ENCODE results near the gene CRYM.
"Not testable (repeated sequence)": the region's sequence is repeated elsewhere in the genome, so short reads cannot be mapped to it uniquely, and the experiment has no call there.

CRYM gene

DNA sequence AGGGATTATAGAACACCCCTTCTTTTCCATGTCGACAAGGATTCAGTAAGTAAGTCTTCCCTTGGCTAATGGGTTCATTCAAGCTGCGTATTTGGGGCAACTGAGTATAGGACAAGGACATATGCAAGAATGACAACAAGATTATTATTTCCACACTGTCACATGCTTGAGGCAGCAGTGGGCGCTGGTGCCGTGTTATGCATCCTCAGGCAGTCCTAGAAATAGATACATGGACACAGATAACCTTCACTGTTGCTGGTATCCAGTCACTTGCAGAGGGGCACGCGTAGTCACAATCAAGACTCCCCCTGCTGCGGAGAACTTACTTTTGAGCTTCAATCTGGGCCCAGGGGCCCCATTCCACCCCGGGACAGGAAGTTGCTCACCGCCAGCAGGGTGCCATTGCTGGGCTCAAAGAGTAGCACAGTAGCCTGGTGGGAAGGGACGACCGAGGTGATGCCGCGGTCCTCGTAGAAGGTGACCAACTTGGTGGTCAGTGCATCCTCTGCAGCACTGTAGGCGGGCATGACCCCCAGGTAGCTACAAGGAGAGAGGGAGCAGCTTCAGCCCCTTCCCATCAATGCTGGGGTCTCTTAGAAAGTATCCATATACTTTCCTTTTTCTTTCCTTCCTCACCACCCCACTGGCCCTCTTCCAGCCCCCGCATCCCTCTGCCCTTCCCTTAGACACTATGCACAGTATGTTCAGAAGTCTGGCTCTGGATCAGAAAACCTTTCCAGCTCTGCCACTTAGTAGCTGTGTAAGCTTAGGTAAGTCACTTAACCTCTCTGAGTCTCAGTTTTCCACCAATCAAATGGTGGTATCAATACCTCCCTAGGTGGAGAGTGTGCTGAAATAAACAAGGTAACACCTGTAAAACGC is 804 bp downstream of the CRYM start:
- no peak for DNase-seq

DNA sequence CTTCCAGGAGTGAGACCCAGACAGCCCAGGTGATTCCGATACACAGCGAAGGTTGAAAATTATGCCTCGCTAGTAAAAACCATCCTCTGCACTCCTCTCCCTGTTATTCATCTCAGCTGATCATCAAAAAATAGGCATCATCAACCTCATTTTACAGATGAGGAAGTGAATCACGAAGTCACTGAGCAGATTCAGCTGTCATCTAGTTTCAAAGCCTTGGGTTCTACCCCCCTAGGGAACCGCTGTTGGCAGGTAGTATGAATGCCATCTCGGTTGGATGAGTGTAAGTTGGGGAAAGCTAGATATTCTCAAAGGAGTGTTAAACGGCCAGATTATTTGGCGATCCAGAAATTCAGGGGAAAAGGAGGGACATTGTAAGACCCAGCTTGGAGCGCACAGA is 2.0 kb downstream of the CRYM start:
- no peak for DNase-seq

DNA sequence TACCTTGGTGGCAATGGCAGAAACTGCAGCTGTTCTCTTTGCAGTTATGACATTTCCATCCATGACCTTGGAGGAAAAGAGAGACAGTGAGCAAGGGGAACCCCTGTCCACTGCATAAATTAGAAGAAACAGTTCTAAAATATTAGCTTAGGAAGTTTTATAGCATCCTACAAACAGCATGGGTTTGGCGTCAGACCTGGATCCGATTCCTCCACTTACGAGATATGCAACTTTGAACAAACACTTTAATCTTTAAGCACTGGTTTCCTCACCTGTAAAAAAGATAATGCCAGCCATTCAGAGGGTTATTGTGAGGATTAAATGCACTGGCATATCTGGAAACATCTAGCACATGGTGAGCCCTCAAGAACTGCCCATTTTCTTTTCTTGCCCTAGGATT is 2.6 kb downstream of the CRYM start:
- no peak for DNase-seq

DNA sequence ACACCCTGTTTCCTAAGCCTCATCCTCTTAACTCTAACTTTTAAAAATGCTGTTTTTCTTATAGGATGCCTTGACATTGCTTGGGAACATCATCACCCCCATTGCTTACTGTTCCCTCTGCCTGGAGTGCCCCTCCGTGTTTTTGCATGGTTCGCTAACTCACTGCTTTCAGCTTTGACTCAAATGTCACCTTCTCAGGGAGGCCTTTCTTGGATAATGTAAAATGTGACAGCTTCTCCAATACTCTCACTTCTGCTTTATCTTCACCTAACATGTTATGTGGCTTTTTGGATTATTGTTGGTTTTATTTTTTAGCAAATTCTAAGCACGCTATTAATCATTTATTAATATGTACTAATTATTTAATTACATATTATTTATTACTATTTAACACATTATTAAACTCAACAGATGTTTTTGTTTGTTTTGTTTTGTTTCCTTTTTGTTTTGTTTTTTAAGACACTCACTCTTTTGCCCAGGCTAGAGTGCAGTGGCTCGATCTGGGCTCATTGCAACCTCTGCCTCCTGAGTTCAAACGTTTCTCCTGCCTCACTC is 3.8 kb downstream of the CRYM start:
- DNase-seq, result no peak

DNA sequence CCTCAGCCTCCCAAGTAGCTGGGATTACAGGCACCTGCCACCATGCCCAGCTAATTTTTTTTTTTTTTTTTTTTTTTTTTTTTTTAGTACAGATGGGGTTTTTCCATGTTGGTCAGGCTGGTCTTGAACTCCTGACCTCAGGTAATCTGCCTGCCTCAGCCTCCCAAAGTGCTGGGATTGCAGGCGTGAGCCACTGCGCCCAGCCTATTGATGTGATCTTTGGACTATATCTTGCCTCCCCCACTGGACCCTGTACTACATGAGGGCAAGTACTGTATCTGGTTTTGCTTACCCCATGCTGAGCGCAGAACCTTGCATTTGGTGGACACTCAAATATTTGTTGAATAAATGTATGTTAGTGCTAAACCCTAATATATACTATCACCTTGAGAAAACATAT is 5.3 kb downstream of the CRYM start:
- DNase-seq, result not testable (repeated sequence)

DNA sequence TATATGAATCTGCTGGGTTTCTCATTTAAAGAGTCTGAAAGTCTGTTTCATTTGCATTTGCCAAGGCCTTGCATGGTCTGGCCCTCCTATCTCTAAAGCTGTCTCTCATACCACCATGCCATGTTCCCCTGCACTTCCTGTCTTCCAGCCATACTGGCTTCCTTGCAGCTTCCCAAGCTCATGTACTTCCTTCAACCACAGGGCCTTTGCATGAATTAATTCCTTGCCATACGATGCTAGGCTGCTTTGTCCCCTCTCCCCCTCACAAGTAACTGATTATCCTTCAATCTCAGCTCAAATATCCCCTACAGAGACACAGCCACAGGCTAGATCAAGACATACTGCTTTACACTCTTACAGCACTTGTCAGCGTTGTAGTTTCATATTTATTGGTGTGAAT is 5.8 kb downstream of the CRYM start:
- DNase-seq, result no peak

DNA sequence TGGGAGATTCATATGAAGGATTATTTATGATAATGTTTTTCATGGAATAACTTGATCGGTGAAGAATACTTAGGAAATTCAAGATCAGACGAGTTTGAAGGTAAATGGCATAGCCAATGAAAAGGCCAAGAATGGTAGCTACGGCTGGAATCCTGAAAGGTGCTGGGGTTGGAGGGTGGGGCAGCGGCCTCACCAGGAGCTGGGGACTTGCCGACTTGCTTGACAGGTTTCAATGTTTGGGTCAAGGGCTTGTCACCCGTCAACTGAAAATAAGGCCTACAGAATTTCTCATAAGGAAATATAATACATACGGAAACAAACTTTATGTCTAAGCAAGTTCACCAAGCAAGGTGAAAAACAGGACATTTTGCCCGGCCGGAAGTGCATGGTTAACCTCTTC is 9.9 kb downstream of the CRYM start:
- no peak for DNase-seq

DNA sequence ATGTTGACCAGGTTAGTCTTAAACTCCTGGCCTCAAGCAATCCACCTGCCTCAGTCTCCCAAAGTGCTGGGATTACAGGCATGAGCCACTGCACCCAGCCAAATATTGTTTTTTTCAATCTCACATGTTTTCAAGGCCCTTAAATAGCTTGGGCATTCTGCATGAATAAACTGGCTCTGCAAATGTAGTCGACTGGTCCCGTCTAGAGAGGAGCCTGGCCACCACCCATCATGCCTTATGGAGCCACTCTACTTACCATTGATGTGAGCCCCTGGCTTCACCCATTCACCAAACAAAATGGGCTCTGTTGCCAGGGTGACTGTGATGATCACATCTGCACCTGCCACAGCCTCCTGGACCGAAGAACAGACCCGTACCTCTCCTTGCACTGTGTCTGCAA is 10.8 kb downstream of the CRYM start:
- no peak for DNase-seq

DNA sequence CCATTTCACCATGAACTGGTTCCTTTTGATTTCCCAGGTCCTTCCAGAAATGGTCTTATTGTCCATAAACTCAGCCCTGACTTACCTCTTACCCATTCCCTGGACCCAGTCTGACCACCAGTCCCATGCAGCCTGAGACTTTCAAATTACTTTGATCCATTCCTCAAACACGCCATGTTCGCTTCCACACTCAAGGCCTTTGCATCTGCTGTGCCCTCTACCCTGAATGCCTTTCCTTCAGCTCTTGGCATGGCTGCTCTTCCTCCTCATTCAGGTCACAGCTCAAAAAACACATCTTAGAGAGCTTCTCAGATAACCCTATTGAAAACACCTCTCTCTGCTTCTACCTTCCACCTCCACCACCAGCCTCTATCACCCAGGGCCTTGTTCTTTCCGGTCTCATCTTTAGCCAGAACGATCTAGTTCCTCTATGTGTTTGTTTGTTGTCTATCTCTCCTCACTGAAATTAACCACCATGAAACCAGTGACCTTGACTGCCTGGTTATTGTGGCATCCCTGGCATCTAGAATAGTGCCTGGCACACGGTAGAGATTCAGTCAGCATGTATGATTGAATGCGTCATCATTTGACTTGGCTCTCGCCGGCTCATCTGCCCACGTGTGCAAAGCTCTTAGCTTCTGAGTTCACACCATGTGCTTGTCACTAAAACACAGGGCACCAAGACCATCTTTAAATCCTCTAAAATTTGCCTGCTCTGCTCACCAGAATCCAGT is 12.8 kb downstream of the CRYM start:
- DNase-seq, result no peak

DNA sequence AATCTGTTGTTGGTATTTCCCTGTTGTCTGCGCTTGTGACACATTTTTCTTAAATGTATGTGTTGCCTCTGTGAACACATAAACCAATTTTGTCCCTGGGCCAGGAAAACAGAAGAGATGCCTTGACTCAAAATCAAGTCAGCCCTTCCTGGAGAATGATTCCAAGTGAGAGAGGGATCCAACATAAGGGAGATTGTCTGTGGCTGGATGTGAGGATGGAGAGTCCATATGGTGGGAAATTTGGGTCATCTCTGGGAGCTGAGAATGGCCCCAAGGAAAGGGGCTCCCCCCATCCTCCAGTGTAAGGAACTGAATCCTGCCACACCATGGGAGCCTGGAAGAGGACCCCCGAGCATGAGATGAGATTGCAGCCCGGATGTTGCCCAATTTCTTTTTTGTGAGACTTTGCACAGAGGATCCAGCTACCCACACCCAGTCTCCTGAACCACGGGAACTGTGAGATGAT is 13.5 kb downstream of the CRYM start:
- no peak for DNase-seq

DNA sequence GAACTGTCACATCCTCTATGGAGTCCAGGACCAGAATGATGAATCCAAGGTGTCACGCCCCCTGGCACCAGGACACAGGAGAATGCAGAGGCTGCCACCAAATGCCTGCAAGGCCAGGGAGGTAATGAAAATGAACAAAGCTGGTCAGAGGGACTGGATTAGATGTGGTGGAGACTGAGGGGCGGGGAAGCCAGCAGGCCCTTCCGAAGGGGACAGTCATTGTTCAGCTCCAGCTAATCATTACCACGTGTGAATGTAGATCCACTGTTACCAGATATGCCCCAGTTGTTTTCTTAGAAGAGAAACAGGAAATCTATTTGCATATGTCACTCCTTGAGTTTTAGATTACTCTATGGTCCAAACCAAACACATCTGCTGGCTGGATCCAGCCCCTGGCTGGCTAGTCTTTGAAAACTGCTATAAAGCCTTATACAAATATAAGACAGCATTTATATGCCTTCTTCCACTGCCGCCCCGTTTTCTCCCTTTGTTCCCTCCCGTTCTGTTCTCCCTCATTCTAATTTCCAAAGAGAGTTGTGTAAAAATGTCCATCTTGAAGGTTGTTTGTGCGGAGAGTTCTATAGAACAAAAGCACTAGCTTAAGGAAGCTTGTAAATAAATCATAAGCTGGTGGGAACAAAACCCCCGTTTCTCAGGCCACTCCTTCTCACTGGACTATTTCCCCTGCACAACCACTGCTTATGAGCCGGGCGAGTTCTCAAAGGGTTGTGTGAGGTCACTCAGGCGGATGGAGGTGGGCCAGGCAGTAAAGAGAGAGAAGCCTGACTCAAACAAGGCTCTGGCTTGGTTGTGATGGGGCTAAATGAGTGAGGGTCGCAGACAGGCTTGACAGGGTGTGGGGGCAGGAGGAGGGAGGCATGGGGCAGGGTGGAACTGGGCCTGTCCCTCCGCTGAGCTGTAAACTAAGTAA is 14.2 kb downstream of the CRYM start:
- no peak for DNase-seq

DNA sequence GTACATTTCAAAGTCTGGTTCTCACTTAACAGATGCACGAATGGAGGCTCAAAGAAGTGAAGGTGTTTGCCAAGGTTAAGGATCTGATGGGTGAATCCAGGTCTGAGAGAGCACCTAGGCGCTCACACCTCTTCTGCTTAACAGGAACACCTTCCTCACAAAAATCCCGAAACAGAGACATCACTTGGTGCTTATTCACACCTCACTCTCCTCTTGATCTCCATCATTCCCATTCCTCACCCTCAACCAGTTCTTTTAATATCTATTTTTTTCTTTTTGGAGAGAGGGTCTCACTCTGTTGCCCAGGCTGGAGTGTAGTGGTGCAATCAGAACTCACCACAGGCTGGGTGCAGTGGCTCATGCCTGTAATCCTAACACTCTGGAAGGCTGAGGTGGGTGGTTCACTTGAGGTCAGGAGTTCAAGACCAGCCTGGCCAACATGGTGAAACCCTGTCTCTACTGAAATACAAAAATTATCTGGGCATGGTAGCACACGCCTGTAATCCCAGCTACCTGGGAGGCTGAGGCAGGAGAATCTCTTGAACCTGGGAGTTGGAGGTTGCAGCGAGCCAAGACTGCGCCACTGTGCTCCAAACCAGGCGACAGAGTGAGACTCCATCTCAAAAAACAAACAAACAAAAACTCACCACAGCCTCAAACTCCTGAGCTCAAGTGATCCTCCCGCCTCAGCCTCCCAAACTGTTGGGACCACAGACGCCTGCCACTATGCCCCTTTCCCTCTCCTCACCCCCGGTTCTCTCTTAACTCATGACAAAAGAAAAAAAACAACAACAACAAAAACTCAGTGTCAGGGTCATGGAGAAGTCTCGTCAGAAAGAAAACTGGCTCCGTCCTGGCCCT is 15.1 kb downstream of the CRYM start:
- DNase-seq, result no peak

DNA sequence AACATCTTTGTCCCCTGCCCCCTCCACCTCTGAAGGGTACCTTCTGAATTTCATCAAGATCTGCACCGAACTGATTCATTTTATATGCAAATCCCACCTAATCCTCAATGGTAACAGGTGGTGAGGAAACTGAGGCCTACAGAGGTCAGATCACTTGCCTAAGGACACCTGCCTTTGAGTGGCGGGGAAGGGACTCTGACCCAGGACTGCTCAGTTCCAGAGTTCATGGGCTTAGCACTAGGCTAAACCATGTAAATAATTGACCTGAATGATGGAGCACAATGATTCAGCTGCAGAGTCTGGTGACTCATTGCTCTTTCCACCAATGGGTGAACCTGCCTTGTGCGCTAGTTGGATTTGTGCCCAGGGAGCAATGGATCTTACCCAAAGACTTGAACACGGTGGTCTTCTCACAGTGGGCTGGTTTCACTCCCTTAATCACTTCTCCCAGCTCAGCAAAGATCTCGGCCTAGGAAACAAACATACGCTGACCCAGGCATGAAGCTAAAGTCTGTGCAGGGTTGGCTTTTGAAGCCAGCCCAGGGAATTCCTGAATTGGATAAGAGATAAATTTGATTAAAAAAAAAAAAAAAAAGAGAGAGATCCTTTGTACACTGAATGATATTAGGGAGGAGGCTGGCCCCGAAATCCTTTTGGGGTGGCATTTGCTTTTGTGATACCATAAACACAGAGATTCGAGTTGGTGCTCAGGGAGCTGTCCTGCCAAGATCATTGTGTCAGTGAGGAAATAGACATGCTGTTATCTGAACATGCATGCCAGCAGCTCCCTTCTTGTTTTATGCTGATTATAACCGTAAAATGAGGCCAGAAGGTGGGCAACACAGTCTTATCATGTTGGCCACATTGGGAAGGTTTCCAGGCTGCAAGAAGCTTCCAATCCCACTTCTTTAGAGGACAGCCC is 17.0 kb downstream of the CRYM start:
- no peak for DNase-seq

DNA sequence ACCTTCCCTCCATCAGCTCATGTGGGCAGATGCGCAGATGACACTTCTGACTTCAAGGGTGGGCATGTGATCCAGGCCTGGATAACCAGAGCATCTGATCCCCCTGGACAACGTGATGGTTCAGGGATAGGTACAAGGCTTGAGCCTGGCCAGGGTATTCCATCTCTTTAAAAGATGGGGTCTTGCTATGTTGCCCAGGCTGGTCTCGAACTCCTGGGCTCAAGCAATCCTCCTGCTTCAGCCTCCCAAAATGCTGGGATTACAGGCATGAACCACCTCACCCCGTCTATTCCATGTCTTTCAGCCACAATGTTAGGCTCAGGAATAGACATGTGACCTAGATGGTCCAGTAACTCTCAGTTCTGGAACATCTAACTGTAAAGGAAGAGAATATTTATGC is 20.8 kb downstream of the CRYM start:
- DNase-seq, result no peak

DNA sequence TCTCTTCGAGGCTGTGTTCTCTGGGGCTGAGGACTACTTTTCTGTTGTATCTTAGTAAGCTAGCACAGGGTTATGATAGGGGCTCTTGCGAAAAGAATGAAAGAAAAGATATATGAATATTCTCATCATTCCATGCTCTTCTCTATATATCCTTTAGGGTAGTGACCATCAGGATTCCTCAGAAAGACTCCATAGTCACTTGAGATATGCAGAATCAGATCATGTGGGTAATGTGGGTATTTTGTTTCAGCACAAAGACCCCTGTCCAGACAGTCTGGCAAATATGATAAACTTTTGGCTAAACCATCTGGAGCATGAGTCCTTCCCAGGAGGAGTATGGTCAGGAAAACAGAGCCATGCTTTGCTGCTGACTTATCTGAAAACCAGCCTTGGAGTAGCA is 21.5 kb downstream of the CRYM start:
- DNase-seq, result no peak

DNA sequence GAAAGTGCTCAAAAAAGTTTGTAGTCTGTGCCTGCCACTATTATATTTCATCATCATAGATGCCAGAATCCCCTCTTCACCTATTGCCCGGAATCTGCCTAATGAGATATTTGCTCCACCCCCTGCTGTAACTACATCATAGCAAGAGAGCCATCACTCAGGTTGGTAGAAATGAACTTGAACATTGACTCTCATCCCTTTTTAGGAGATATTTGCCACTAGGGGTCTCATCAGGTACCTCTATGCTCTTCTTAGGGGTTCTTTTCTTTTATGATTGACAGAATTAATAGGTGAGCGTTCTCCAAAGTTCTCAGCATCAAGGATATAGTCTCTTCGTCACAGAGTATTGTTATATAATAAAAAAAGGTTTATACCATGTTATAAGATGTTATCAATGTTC is 24.6 kb downstream of the CRYM start:
- DNase-seq, result no peak

DNA sequence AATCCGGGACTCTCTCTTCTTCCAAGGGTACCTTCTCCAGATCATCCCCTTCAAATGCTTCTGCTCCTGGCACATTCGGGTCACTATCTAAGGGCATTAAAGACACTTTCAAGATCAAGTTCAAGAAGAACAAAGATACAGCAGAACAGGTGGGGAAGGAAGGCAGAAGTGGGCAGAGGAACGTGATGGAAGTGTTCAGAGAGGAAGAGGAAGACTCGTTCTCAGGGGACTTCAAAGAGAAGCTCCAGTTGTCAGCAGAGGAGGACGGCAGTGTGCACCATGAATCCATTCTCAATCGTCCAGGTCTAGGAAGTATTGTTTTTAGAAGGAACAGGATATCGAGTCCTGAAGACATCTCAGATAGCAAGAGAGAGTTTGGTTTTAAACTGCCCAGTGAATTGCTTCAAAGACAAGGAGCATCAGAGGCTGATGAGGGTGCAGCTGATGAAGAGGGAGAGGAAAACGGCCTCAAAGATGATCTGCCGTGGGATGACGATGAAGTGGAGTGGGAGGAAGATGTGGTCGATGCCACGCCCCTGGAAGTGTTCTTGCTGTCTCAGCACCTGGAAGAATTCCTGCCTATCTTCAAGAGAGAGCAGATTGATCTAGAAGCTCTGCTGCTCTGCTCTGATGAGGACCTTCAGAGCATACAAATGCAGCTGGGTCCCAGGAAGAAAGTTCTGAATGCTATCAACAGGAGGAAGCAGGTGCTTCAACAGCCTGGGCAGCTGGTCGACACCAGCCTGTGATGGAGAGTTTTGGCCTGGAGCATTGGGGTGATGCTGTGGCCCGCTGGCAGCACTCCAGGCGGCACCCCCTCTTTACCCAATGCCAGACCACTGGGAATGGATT is 27.8 kb downstream of the CRYM start:
- DNase-seq, result no peak

DNA sequence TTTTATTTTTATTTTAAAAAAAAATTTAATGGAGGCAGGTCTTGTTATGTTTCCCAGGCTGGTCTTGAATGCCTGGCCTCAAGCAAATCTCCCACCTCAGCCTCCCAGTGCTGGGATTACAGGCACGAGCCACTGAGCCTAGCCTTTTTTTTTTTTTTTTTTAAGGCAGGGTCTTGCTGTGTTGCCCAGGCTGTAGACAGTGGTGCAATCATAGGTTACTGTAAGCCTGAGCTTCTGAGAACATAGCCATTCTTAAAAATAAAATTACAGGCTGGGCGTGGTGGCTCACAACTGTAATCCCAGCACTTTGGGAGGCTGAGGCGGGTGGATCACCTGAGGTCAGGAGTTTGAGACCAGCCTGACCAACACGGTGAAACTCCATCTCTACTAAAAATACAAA is 29.9 kb downstream of the CRYM start:
- DNase-seq, result not testable (repeated sequence)

DNA sequence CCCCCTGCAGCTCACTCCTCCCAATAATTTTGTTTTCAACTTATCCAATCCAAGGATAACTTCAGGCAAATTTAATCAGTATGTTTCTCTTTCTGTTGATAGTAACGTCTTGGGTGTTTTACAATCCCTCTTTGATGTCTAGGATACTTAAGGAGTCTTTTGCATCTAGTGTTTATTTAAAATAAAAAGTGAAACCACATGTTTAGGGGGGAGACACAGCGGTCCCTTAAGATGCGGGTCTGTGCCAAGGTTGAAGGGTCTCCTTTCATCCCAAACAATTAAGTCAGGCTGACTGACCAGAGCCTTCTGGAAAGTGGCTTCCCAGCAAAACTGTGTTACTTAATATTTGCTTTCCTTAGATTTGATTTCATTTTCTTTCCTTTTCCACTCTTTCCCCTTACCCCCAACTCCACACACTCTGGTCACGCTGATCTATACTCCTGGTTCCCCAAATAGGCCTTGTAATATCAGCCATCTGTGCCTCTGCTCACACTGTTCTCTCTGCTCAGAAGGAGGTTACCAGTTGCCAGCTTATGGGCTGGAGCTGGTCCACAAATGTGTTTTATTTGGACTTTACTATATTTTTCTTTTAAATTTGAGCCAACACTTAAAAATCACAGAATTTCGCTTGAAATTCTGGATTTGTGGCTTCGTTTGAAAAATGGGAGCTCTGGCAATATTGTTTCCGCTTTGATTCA is 33.4 kb downstream of the CRYM start:
- DNase-seq, result no peak
